ENCODE results near the gene RIBC1.

Gene RIBC1

GRCh38 chrX:53377464-53377863 lies 45.2 kb upstream of the RIBC1 start:
- H3K9me3 ChIP-seq (ENCODE audit: severe bottlenecking), result no peaks in the 10 kb centered on the region

GRCh38 chrX:53379008-53379710 lies 43.5 kb upstream of the RIBC1 start:
- Histone ChIP-seq H3K27me3 (ENCODE audit: insufficient read depth, poor library complexity, severe bottlenecking) (no peaks in the 10 kb centered on the region), H3K27ac (ENCODE audit: poor library complexity, severe bottlenecking) (no peak overlapping the region), H3K36me3 (ENCODE audit: low read depth) (peaks cover 24% of the 10 kb centered on the region), H3K4me3 (ENCODE audit: severe bottlenecking) (no peak overlapping the region), H3K9me3 (ENCODE audit: severe bottlenecking) (no peaks in the 10 kb centered on the region), H3K4me1 (ENCODE audit: insufficient read depth, poor library complexity, severe bottlenecking) (no peaks in the 10 kb centered on the region)
- DNase-seq (ENCODE audit: low spot score), result no peak
- no peak for TF ChIP-seq CTCF (IDR thresholded peaks at IDR 0.05; ENCODE audit: poor library complexity, severe bottlenecking)
- no peak for ATAC-seq (ENCODE audit: low read depth)

More at GRCh38 chrX:53377464-53377863, 45.2 kb upstream of the RIBC1 start:
- DNase-seq (ENCODE audit: low spot score) (no peak), ATAC-seq (ENCODE audit: low read depth) (no peak)
- H3K4me1 ChIP-seq (ENCODE audit: insufficient read depth, poor library complexity, severe bottlenecking), result no peaks in the 10 kb centered on the region
- no peak for TF ChIP-seq CTCF (IDR thresholded peaks at IDR 0.05; ENCODE audit: poor library complexity, severe bottlenecking)
- H3K4me3 ChIP-seq (ENCODE audit: severe bottlenecking), result no peak overlapping the region
- H3K27ac ChIP-seq (ENCODE audit: poor library complexity, severe bottlenecking), result no peak overlapping the region
- peaks cover 20% of the 10 kb centered on the region for H3K36me3 ChIP-seq (ENCODE audit: low read depth)
- H3K27me3 ChIP-seq (ENCODE audit: insufficient read depth, poor library complexity, severe bottlenecking), result no peaks in the 10 kb centered on the region

DNA sequence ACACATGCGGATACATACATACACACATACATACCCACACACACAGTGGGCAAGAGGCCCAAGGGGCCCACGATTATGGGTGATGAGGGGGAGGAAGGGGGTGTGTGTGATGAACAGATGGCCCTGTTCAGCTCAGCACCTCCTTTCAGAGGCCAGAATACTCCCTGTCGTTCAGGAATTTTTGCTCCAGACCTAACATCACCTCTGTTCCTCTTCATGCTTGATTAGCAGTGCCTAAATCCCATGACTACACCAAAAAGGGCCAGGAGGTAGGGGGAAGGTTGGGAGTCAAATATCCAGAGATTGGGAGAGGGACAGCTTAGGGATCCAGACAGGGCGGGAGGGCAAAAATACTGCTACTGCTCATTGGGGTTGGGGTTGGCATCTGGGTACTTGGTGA lies 42.9 kb upstream of the RIBC1 start:
- ATAC-seq (ENCODE audit: low read depth) (no peak), DNase-seq (ENCODE audit: low spot score) (no peak)
- Histone ChIP-seq H3K4me1 (ENCODE audit: insufficient read depth, poor library complexity, severe bottlenecking) (no peaks in the 10 kb centered on the region), H3K36me3 (ENCODE audit: low read depth) (peaks cover 24% of the 10 kb centered on the region), H3K9me3 (ENCODE audit: severe bottlenecking) (no peaks in the 10 kb centered on the region), H3K4me3 (ENCODE audit: severe bottlenecking) (no peak overlapping the region), H3K27me3 (ENCODE audit: insufficient read depth, poor library complexity, severe bottlenecking) (no peaks in the 10 kb centered on the region), H3K27ac (ENCODE audit: poor library complexity, severe bottlenecking) (no peak overlapping the region)
- no peak for TF ChIP-seq CTCF (IDR thresholded peaks at IDR 0.05; ENCODE audit: poor library complexity, severe bottlenecking)

DNA sequence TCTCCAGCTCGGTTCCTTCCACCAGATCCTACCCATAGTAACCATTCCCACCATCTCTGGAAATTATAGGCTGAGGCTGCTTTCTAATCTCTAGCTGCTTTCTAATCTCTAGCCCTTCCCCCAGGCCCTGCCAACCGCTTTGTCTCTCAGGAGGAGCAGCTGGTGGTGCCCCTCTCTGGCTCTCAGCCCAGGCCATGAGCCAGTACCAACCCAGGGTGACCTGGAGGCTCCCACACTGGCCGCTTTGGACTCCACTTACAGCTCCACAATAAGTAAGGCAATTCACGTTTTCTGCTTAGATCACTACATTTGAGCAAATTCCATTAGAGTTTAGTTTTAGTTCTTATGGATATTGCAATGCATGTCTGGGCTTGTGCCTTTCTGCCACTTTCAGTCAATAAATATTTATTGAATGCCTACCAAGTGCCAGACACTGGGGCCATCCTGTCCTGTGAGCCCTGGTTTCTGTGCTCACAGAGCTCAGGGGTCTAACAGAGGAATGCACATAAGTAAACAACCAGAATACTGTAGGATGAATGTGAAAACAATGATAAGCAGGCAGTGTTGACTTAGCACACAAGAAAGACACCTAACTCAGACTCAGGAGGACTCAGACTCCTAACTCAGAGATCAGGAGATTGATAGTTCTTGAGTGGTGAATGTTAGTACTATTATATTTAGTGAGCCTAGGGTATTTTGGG lies 39.1 kb upstream of the RIBC1 start:
- Histone ChIP-seq H3K36me3 (ENCODE audit: low read depth) (peaks cover 49% of the 10 kb centered on the region), H3K27ac (ENCODE audit: poor library complexity, severe bottlenecking) (no peak overlapping the region), H3K9me3 (ENCODE audit: severe bottlenecking) (no peaks in the 10 kb centered on the region), H3K4me3 (ENCODE audit: severe bottlenecking) (no peak overlapping the region), H3K27me3 (ENCODE audit: insufficient read depth, poor library complexity, severe bottlenecking) (no peaks in the 10 kb centered on the region), H3K4me1 (ENCODE audit: insufficient read depth, poor library complexity, severe bottlenecking) (no peaks in the 10 kb centered on the region)
- no peak for ATAC-seq (ENCODE audit: low read depth)
- TF ChIP-seq CTCF (IDR thresholded peaks at IDR 0.05; ENCODE audit: poor library complexity, severe bottlenecking), result no peak
- DNase-seq (ENCODE audit: low spot score), result no peak
